HG03135 (cell line): ENCODE data around the gene FASTKD2.

Experiments
- ATAC-seq: cut with Tn5 transposase; IDR thresholded peaks from one replicate; pipeline ENCODE4 v1.9.1; 2021; ENCODE audit warnings: mild to moderate bottlenecking, moderate library complexity; ENCODE audit not compliant: unreplicated experiment

The FASTKD2 gene

GRCh38 chr2:206765242-206766056 is at the start of gene FASTKD2, which contains the start of gene MDH1B:
Gene FASTKD2, plus strand, starts transcription at chr2:206765606. Its CDS starts 1,088 bp downstream, at chr2:206766694.
Gene MDH1B, minus strand, starts transcription at chr2:206765328. Its CDS starts 57 bp downstream, at chr2:206765271.
- ATAC-seq, result peak; percentile 91

- ATAC-seq, result no peak
These were observed 48.8 kb upstream of the FASTKD2 start for GRCh38 chr2:206716623-206717022.

- no peak for ATAC-seq
These were observed 47.1 kb upstream of the FASTKD2 start, which contains the start of gene DYTN for GRCh38 chr2:206718296-206718695. Gene DYTN, minus strand, starts transcription at chr2:206718396. Its CDS starts 117 bp downstream, at chr2:206718279.

GRCh38 chr2:206721256-206721920 is 44.0 kb upstream of the FASTKD2 start:
- peak; percentile 78 for ATAC-seq

- ATAC-seq, result no peak
These were observed 42.1 kb upstream of the FASTKD2 start for GRCh38 chr2:206723288-206723687.

- no peak for ATAC-seq
These were observed 38.1 kb upstream of the FASTKD2 start for GRCh38 chr2:206727287-206727686.

- no peak for ATAC-seq
These were observed 36.9 kb upstream of the FASTKD2 start for GRCh38 chr2:206728277-206729199.

- no peak for ATAC-seq
These were observed 32.1 kb upstream of the FASTKD2 start for GRCh38 chr2:206733341-206733740.

- ATAC-seq, result no peak
These were observed 28.5 kb upstream of the FASTKD2 start for GRCh38 chr2:206736935-206737334.

GRCh38 chr2:206739271-206739670 is 26.1 kb upstream of the FASTKD2 start:
- ATAC-seq, result no peak

- ATAC-seq, result no peak
These were observed 24.6 kb upstream of the FASTKD2 start for GRCh38 chr2:206740800-206741199.

- ATAC-seq, result no peak
These were observed 8.6 kb upstream of the FASTKD2 start for GRCh38 chr2:206756816-206757215.

GRCh38 chr2:206764673-206765241 is 649 bp upstream of the FASTKD2 start:
- ATAC-seq, result no peak

- ATAC-seq, result no peak
These were observed 888 bp downstream of the FASTKD2 start for GRCh38 chr2:206766057-206766930.

- ATAC-seq, result no peak
These were observed 9.5 kb downstream of the FASTKD2 start for GRCh38 chr2:206774871-206775270.

- ATAC-seq, result no peak
These were observed 11.0 kb downstream of the FASTKD2 start for GRCh38 chr2:206776432-206776831.

GRCh38 chr2:206780671-206781070 is 15.3 kb downstream of the FASTKD2 start:
- no peak for ATAC-seq

- no peak for ATAC-seq
These were observed 18.3 kb downstream of the FASTKD2 start for GRCh38 chr2:206783718-206784117.

GRCh38 chr2:206784559-206785353 is 19.4 kb downstream of the FASTKD2 start:
- ATAC-seq, result no peak
